ENCODE data around the gene TMEM259. TPM values are rescaled to one million over a fixed set of nuclear protein-coding genes. Genes with fewer than 3 reads are reported as not detected.

The TMEM259 gene
- total RNA-seq, 1 experiment from 2014 or later: 155 TPM

- Histone ChIP-seq H3K9me3 (ENCODE audit: insufficient read depth, low read depth) (no peaks in the 10 kb centered on the region), H3K4me1 (replicated peaks; ENCODE audit: insufficient read depth) (no peaks in the 10 kb centered on the region), H3K9me2 (ENCODE audit: insufficient read depth) (no peaks in the 10 kb centered on the region), H3K27me3 (ENCODE audit: insufficient read depth, low read depth) (no peaks in the 10 kb centered on the region), H3K79me2 (ENCODE audit: low read depth) (no peaks in the 10 kb centered on the region), H3K4me3 (no peak overlapping the region), H3K36me3 (ENCODE audit: low read depth) (no peaks in the 10 kb centered on the region), H3F3A (ENCODE audit: insufficient read depth, low read depth) (peaks cover 17% of the 10 kb centered on the region; the same call in 1 of the 2 replicates), H3K27ac (no peak overlapping the region), H3K4me2 (no peak overlapping the region), H2AFZ (no peak overlapping the region), H4K20me1 (ENCODE audit: insufficient read depth) (no peaks in the 10 kb centered on the region)
- ChIA-PET POLR2A (ENCODE audit: unreplicated experiment) (no interaction called here), CTCF (no interaction called here)
- BruUV-seq (replicated peaks): no TSS peak
- DNase-seq: no peak
- TF ChIP-seq EZH2 (IDR thresholded peaks at IDR 0.05; ENCODE audit: low read depth) (no peak), CTCF (conservative IDR thresholded peaks at IDR 0.05) (no peak)
- intact Hi-C loops (cut with micrococcal nuclease; ENCODE audit: unreplicated experiment): no loop called here
These were observed 33.4 kb upstream of the TMEM259 start for GRCh38 chr19:1054102-1055027.

GRCh38 chr19:1053176-1054101 is 32.5 kb upstream of the TMEM259 start:
- no peak for TF ChIP-seq EZH2 (IDR thresholded peaks at IDR 0.05; ENCODE audit: low read depth)
- TF ChIP-seq CTCF (conservative IDR thresholded peaks at IDR 0.05): no peak
- no peak overlapping the region for H3K4me2 ChIP-seq
- no peak overlapping the region for H3K4me3 ChIP-seq
- intact Hi-C loops (cut with micrococcal nuclease; ENCODE audit: unreplicated experiment): no loop called here
- no peaks in the 10 kb centered on the region for H3K36me3 ChIP-seq (ENCODE audit: low read depth)
- H3K4me1 ChIP-seq (replicated peaks; ENCODE audit: insufficient read depth): no peaks in the 10 kb centered on the region
- no peak for DNase-seq
- no peaks in the 10 kb centered on the region for H3K9me3 ChIP-seq (ENCODE audit: insufficient read depth, low read depth)
- H3K27ac ChIP-seq: no peak overlapping the region
- H2AFZ ChIP-seq: no peak overlapping the region
- BruUV-seq (replicated peaks): no TSS peak
- H3F3A ChIP-seq (ENCODE audit: insufficient read depth, low read depth): peaks cover 15% of the 10 kb centered on the region; the same call in 1 of the 2 replicates
- H3K79me2 ChIP-seq (ENCODE audit: low read depth): no peaks in the 10 kb centered on the region
- no peaks in the 10 kb centered on the region for H4K20me1 ChIP-seq (ENCODE audit: insufficient read depth)
- CTCF ChIA-PET: no interaction called here
- no peaks in the 10 kb centered on the region for H3K9me2 ChIP-seq (ENCODE audit: insufficient read depth)
- POLR2A ChIA-PET (ENCODE audit: unreplicated experiment): no interaction called here
- no peaks in the 10 kb centered on the region for H3K27me3 ChIP-seq (ENCODE audit: insufficient read depth, low read depth)

GRCh38 chr19:1052349-1052975 is 31.5 kb upstream of the TMEM259 start:
- H3K9me3 ChIP-seq (ENCODE audit: insufficient read depth, low read depth): no peaks in the 10 kb centered on the region
- no peaks in the 10 kb centered on the region for H3K79me2 ChIP-seq (ENCODE audit: low read depth)
- ChIA-PET POLR2A (ENCODE audit: unreplicated experiment) (no interaction called here), CTCF (no interaction called here)
- H4K20me1 ChIP-seq (ENCODE audit: insufficient read depth): no peaks in the 10 kb centered on the region
- intact Hi-C loops (cut with micrococcal nuclease; ENCODE audit: unreplicated experiment): no loop called here
- H3K4me2 ChIP-seq: no peak overlapping the region
- H3K9me2 ChIP-seq (ENCODE audit: insufficient read depth): no peaks in the 10 kb centered on the region
- no peak overlapping the region for H2AFZ ChIP-seq
- no peaks in the 10 kb centered on the region for H3K27me3 ChIP-seq (ENCODE audit: insufficient read depth, low read depth)
- no peak overlapping the region for H3K27ac ChIP-seq
- H3K4me1 ChIP-seq (replicated peaks; ENCODE audit: insufficient read depth): no peaks in the 10 kb centered on the region
- peaks cover 12% of the 10 kb centered on the region; the same call in 1 of the 2 replicates for H3F3A ChIP-seq (ENCODE audit: insufficient read depth, low read depth)
- TF ChIP-seq EZH2 (IDR thresholded peaks at IDR 0.05; ENCODE audit: low read depth): no peak
- TF ChIP-seq CTCF (conservative IDR thresholded peaks at IDR 0.05): no peak
- DNase-seq: no peak
- no peaks in the 10 kb centered on the region for H3K36me3 ChIP-seq (ENCODE audit: low read depth)
- no TSS peak for BruUV-seq (replicated peaks)
- H3K4me3 ChIP-seq: no peak overlapping the region
